ENCODE measurements around the gene DNAJC16.

Gene DNAJC16

DNA sequence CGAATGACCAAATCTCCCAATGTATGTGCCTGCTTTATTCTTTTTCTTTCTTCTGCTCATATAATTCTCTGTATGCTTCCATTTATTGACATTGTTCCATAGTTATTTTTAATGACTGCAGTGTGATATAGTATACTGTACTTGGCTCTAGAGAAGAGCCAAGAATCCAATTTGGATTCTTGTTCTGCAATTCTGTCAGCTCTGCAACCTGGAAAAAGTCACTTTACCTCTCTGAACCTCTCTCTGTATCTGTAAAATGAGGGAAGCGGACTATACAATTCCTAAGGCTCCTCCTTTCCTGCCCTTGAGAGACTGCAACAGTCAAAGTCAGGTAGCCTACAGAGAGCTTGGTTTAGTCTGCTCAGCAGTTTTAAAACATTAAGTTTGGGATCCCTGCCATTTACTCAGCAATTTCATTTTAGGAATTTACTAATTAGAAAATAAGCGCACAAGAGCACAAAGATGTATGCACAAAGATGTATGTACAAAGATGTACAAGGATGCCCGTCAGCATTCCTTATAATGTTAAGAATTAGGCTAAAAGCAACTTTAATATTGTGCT is 14.7 kb downstream of the DNAJC16 start:
- no peak for DNase-seq

DNA sequence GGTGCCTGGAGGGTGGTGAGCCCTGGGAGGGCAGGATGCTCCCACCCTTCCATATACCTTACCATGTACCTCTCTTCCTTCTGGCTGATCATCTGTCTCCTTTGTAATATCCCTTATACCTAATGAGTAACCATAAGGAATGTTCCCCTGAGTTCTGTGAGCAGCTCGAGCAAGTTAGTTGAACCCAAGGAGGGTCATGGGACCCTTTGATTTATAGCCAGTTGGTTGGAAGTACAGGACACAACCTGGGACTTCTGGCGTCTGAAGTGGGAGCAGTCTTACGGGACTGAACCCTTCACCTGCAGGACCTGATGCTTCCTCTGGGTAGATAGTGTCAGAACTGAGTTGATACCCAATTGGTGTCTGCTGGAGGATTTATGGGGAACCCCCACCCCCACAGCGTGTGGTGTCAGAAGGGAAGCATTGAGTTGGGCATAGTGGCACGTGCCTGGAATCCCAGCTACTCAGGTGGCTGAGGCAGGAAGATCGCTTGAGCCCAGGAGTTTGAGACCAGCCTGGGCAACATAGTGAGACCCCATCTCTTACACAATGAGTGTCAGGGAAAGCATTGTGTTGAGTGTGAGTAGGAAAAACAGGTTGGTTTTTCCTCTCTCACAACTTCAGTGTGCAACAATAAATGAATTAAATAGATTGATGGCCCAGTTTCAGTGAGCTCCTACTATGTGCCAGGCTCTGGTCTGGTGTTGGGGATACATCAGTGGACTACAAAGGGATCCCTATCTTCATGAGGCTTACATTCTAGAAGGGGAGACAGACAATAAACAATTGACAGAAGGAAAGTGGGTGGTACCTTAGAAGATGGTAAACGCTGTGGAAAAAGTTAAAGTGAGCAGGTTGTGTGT is 16.0 kb downstream of the DNAJC16 start:
- DNase-seq: no peak

DNA sequence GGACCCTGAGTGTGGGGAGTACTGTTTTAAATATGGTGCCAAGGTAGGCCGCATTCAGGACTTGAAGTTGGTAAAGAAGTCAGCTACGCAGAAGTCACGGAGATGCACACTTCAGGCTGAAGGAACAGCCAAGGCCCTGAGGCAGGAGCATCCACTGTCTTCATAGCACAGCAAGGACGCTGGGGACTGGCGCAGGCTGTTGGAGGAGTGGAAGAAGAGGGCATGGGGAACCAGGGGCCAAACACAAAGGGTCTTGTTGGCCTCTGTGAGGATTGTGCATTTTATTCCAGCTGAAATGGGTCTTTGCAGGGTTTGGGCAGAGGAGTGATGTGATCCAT is 16.6 kb downstream of the DNAJC16 start:
- DNase-seq: no peak

DNA sequence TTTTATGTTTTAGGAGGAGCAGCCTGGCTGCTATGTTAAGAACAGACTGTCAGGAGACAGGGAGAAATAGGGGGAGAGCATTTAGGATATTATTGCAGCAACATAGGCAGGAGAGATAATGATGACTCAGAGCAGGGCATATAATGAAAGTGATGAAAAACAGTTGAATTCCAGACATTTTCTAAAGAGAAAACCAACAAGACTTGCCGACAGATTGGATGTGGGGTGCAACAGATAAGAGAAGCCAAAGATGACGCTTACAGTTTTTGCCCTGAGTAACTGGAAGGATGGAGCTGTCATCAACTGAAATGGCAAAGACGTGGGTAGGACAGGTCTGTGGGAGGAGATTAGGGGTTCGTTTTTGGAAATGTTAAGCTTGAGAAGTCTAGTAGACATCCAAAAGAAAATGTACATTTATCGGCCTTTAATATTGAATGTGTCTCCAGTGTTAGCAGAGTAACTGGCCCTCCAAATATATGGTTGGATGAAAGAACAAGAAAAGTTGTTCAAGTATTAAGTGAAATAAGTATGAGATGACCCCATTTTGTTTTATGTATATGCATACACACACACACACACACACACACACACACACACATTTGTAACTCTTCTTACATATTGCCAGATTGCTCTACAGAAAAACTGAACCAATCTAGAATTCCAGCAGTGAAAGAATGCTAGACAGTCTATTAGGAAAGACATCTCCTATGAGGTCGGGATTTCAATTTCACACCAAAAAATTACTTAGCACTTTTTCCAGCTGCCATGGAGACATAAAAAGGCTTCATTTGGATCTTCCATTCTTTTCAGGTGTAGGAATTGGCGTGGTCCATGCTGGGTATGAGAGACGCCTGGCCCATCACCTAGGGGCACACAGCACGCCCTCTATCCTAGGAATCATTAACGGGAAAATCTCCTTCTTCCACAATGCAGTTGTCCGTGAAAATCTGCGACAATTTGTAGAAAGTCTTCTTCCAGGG is 17.2 kb downstream of the DNAJC16 start:
- DNase-seq: no peak

DNA sequence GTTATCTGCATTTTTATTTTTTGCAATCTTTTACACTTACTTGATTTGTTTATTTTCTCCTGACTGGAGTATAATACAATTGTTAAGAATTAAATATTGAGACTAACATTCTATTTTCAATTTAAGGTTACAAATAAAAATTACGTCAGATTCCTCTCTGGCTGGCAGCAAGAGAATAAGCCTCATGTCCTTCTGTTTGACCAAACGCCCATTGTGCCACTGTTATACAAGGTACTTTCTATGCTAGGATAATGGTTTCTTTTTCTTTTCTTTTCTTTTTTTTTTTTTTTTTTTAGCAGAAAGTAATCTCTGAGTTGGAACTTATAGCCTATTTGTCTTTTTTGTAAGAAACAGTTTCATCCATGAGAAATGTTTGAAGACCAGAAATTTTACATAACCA is 20.0 kb downstream of the DNAJC16 start:
- DNase-seq: no peak

DNA sequence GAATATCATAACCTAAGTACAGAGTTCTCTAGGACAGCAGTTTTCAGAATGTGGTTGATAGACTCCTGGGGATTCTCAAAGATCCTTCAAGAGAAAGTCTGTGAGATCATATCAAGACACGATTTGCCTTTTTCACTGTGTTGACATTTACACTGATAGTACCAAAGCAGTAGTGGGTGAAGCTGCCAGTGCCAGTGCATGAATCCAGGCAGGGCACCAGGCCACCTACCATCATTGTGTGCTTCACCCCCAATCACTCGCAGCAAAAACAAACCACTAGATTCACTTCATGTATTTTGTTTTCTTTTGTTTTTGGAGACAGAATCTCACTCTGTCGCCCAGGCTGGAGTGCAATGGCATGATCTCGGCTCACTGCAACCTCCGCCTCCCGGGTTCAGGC is 23.9 kb downstream of the DNAJC16 start:
- DNase-seq: no peak

DNA sequence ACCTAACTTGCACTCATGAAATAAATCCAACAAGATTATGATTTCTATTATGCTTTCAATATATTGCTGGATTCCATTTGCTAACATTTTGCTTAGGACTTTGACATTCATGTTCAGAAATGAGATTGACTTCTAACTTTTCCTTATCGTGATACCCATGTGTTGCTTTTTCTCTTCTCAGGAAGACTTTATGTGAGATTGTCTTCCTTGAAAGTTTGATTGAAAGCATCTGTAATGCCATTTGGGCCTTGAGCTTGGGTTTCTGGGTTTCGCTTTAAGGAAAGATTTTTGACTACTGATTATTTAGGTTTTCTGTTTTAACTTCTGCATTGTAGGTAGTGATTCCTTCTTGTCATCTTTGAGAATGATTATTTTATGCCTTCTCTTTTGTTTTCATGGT is 30.4 kb downstream of the DNAJC16 start:
- DNase-seq: no peak

DNA sequence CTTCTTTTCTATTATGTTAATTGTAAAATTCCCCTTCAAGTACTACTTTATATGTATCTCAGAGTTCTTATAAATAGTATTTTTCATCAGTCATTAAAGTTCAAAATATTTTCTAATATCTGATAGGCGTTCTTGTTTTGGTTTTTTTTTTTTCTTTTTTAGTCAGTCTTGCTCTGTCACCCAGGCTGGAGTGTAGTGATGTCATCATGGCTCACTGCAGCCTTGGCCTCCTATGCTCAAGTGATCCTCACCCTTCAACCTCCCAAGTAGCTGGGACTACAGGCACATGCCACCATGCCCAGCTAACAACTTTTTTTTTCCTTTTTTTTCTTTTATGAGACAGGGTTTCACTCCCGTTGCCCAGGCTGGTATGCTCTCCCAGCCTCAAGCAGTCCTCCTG is 30.9 kb downstream of the DNAJC16 start:
- no peak for DNase-seq

DNA sequence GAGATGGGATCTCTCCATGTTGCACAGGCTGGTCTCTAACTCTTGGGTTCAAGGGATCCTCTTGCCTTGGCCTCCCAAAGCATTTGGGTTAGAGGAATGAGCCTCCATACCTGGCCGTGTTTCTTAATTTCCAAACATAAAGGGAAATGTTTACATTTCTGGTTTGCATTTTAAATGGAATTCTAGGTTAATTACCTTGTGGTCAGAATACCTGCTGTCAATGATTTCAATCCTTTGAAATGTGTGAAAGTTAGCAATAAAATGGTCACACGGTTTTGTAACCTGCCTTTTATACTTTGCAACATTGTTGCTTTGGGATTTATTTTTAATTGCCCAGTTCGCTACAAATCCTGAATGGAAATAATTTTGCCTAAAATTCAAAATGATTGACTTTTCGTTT is 31.9 kb downstream of the DNAJC16 start:
- no peak for DNase-seq

DNA sequence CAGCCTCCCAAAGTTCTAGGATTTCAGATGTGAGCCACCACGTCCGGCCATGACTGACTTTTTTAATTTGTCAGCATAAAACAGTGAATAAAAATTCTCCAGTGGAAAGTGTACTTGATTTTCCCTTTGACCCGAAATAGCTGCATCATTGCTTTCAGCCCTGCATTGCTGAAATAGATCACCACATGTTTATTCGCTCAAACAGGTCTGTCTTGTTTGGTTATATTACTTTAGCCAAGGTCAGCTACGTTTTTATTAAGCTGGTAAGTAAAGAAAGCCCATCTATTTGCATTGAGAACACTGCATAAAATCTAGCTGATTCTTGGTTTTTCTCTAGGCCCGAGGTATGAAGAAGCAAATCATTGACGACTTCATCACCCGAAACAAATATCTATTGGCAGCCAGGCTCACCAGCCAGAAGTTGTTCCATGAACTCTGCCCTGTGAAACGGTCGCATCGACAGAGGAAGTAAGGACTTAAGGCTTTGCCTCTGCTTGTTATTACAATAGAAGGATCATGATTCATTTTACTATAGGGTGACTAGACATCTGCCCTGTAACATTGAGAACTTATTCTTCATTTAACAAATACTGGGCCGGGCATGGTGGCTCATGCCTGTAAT is 32.7 kb downstream of the DNAJC16 start:
- no peak for DNase-seq

DNA sequence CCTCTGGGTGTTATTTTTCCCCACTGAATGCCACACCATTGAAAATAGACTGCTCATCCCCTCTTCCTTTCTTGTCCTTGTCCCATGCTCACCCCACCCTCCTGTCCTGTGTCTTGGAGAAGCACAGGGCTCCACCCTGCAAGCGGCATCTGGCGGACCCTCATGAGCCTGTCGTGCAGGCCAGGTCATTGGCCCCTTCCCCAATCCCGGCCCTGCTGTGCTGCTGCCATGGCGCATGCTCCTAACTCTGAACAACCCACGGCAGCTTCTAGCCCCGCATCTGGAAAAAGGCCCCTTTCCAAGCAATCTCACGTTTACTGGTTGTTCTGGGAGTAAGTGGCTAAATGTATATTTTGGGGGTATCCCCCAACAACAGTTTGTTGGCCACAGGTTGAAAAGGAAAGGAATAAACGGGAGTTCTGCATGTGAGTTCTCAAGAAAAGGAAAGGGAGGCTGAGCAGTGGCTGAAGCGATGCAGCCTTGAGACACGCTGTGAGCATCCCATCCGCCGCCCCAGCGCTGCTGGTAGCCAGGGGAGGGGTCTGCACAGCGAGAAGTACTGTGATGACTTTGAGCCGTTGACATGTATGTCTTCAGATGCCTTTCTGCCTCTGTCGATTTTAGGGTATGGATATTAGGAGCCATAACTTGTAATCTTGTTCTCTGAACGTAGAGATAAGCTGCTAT is 41.9 kb downstream of the DNAJC16 start:
- DNase-seq: no peak

DNA sequence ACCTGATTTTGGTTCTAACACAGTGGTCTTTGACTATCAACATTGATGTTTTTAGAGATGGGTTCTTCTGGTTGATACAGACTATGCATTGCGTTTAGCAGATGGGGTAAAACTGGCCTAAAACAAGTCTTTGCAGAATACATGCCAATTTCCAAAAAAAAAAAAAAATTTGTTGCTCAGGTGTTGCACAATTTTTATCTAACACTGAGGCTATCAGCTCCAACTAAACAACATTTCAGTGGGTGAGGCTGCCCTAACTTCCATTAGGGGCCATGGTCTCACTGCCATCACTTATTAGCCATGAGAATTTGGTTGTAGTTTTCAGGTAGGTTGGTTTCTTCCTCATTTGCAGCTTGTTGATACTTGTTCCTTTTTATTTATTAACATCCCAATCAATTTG is 44.2 kb downstream of the DNAJC16 start:
- DNase-seq: no peak

DNA sequence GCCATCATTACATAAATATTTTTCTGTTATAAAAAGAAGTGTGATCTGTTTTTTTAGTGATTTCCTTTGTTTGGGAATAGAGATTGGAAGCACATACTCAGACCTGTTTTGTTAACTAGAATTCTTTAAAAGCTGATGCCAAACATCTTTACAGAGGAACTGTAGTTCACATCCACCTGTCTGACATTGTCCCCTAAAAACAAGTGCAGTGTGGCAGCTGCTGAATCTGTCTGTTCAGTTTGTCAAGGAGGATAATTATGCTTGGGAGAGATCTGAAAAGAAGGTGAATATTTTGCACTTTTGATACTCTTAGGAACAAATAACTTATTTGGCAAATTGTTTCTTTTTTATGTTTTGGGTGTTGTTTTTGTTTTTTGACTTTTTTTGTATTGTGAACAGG is 44.6 kb downstream of the DNAJC16 start:
- DNase-seq: no peak

DNA sequence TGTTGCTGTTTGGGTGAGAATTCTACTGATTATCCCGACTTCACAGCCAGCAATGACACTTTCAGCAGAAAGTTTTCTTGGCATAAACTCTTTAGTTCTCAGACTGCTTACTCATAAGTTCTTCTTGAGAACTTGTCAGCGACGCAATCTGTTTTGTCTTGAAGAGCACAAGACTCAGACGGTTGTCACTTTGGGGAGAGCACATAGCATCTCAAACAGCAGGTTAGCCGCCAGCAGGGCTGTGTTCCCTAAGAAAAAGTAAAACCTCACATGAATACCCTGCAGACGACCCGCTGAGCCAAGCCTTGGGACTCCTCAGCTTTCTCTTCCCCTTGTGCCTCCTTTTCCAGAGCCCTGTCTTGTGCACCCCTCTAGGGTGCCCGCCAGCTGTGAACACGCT is 46.8 kb downstream of the DNAJC16 start:
- no peak for DNase-seq

DNA sequence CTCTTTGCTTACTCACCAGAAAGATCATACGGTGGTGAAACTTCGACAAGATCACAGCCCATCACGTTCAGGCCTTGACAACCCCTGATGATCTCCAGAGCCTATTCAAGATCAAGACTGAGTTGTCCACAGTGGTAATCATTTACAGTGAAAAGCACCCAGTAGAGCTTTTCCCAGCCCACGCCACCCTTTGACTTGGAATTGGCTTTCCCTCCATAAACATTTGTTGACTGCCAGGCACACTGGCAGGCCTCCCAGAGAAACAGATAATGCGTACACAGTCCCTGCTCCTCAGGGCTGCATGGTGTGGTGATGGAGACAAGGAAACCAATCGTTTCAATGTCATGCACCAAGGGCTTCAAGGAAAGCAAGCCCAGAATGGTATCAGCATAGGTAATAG is 48.1 kb downstream of the DNAJC16 start:
- no peak for DNase-seq

DNA sequence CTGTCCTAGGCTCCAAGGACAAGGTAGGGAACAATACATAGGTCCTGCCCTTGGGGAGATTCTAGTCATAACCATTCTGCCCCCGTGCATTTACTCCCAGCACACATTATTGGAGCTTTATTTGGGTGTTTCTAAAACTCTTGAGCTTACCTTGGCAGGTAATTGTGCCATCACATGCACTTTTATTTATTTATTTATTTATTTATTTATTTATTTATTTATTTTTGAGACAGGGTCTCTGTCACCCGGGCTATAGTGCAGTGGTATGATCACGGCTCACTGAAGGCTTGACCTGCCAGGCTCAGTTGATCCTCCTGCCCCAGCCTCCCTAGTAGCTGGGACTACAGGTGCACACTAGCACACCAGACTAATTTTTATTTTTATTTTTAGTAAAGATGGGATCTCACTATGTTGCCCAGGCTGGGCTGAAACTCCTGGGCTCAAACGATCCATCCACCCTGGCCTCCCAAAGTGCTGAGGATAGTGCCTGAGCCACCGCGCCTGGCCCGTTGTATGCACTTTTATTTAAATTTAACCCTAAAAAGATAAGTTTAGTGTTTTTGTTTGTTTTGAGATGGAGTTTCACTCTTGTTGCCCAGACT is 49.0 kb downstream of the DNAJC16 start:
- no peak for DNase-seq

DNA sequence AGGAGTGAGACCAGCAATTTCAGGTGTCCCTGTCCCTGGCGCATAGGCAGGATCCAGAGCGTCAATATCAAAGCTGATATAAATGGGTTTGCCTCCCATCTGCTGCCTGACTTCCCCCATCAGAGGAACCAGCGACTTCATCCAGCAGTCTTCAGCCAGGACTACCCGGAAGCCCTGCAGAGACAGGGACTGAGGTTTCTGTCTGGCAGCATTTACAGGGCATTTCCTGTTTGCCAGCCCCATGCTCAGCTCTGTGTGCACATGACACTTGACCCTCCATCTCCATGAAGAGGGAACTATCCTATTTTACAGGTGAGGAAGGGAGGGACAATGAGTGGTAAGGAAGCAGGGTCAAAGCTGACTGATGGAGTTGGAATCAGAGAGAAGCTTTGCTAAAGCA is 51.0 kb downstream of the DNAJC16 start:
- no peak for DNase-seq

DNA sequence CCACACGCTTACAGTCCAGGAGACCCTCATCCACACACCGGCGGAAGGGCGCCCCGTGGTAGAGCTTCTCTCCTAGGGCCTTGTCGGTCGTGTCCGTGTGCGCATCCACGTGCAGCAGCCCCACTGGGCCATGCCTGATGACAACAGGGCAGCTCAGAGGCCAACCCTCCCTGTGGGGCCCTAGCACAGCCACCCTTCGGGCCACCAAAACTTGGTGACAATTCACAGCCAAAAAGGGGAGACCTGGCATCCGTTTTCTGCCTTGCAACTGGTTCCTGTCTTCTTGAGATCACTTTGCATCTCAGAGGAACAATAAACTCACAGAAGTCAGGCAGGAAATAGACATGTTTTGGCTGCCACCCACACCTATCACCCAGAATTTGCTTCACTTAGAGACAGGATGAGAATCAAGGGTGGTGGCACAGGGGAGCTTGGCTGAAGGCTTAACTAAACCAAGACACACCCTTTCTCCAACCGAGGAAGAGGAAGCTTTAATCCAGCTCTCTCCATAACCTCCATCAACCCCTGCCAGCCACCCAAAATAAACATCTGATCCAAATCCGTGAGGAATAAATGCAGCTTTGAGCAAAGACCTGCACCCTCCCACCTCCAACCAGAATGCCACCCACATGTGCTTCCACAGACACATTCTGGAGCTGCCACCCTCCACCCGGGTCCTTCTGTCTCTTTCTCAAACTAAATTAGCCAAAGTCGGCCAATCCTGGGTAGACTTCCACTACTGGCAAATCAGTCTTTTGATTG is 52.5 kb downstream of the DNAJC16 start:
- DNase-seq: peak; percentile 55

DNA sequence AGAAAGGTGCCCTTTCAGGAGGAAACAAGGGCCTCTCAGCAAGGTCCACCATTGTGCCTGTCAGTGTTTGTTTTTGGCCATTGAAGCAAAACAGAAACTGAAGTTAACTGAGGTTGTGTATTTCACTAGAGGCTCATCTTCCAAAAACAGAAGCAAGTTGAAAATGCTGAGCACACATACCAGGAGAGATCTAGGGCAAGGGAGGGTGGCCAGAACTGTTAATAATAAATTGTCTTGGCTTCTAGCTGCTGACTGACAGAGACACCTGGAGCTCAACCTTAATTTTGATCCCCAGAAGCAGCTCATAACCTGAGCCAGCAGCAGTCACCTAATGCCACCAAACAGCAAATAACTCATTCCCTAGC is 53.0 kb downstream of the DNAJC16 start:
- DNase-seq: no peak

DNA sequence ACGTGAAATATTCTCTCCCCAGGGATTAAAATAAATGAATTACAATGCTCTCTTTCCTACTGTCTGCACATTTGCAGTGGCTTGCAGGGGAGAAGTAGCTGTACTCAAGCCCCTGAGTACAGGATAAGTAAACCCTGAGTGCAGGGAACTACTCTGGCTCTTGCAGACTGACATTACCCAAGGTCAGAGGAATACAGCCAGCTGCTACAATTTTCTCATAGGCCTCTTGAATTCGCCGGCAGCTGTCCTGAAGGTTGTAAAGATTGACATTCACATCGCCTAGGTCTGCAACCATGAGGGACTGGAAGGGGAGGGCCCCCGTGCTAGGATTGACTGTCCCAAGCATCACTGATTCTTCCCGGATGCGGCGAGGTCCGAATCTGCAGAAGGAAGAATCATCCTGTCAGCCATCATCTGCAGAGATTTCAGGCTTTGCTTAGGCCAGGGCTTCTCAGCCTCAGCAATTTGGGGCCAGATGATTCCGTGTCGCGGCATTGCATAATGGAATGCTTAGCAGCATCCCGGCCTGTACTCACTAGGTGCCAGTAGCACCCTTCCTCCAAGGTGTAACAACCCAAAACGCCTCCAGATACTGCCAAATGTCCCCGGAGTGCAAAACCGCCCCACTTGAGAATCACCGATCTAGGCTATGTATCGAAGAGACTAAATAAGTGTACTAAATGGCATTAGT is 56.5 kb downstream of the DNAJC16 start:
- no peak for DNase-seq

Data from CD4-positive, alpha-beta T cell treated with Interleukin-17A for 1 hour (primary cell).